ENCODE measurements around the gene TMEM52B.

Gene TMEM52B

GRCh38 chr12:10241290-10241689, 62.5 kb downstream of the TMEM52B start:
- TF ChIP-seq L3MBTL2 (conservative IDR thresholded peaks at IDR 0.05): no peak
- TF ChIP-seq ZNF384 (IDR thresholded peaks at IDR 0.05): no peak
- no peak for TF ChIP-seq ARNT (IDR thresholded peaks at IDR 0.05)
- no peak for TF ChIP-seq SP1 (IDR thresholded peaks at IDR 0.05)
- no peak for TF ChIP-seq FOXK2 (IDR thresholded peaks at IDR 0.05)
- TF ChIP-seq TARDBP (IDR thresholded peaks at IDR 0.05): no peak
- no peak for TF ChIP-seq NFRKB (IDR thresholded peaks at IDR 0.05)
- TF ChIP-seq ELF4 (IDR thresholded peaks at IDR 0.05): no peak
- TF ChIP-seq FOXM1 (IDR thresholded peaks at IDR 0.05; ENCODE audit: borderline replicate concordance): no peak
- TF ChIP-seq HDGF (IDR thresholded peaks at IDR 0.05; ENCODE audit: borderline replicate concordance): no peak
- TF ChIP-seq CTBP1 (IDR thresholded peaks at IDR 0.05; ENCODE audit: borderline replicate concordance): no peak
- TF ChIP-seq SUZ12 (IDR thresholded peaks at IDR 0.05): no peak
- no peak for TF ChIP-seq FOXA1 (IDR thresholded peaks at IDR 0.05)
- TF ChIP-seq BHLHE40 (IDR thresholded peaks at IDR 0.05; ENCODE audit: borderline replicate concordance): no peak
- TF ChIP-seq LEF1 (IDR thresholded peaks at IDR 0.05; ENCODE audit: borderline replicate concordance): no peak
- no peak for TF ChIP-seq PKNOX1 (IDR thresholded peaks at IDR 0.05)
- DNase-seq (ENCODE audit: extremely low spot score): no peak
- POLR2A ChIA-PET: no interaction called here
- CTCF ChIA-PET: no interaction called here

Measured in HEK293T (cell line).